HepG2 (cell line): ENCODE results near the gene SERTAD4. TPM values are rescaled to one million over a fixed set of nuclear protein-coding genes. Genes with fewer than 3 reads are reported as not detected.

Source experiments
- ATAC-seq: fragments of 200-7000 bp; cut with Tn5 transposase; 3 replicates; pipeline ENCODE4 v1.9.1; 2020; ENCODE audit warnings: mild to moderate bottlenecking, moderate library complexity
- BruUV-seq: library from RNA; stranded (reverse); fragments of 400-500 nt; replicated peaks from 2 replicates; lab custom pipeline; 2021; lab: Mats Ljungman, UMichigan
- CTCF ChIA-PET: fragments of 300-600 bp; formaldehyde crosslinking; extraction: SDS; loops from one replicate; lab custom pipeline; 2021; ENCODE audit warnings: low total read pairs, inconsistent platforms, low intra/inter-chr PET ratio; lab: Yijun Ruan, JAX
- POLR2A ChIA-PET: fragments of 350-600 bp; sonication (Branson Sonifier 250); formaldehyde crosslinking; loops from one replicate; lab custom pipeline; 2020; ENCODE audit warnings: antibody characterized with exemption, inconsistent platforms; lab: Yijun Ruan, JAX
- DNase-seq: peaks from one replicate; pipeline ENCODE4 v3.0.0-alpha.2; 2015; ENCODE audit warnings: low spot score
- FAIRE-seq: peaks from 3 replicates; lab custom pipeline; 2011; peaks lifted over from hg19 to GRCh38; lab: Jason Lieb, UNC
- H2AFZ ChIP-seq: one replicate; pipeline ENCODE4 v1.6.1; 2011; ENCODE audit warnings: low read length, inconsistent platforms
- H3K27ac ChIP-seq: fragments of 300-600 bp; 3 replicates; pipeline ENCODE4 v1.8.0; 2011; ENCODE audit warnings: mixed run types, mild to moderate bottlenecking, mixed read lengths, low read length, inconsistent platforms; ENCODE audit not compliant: insufficient read depth; ENCODE audit errors: extremely low read length
- H3K27me3 ChIP-seq, 2 experiments: fragments of 200-600 bp in 1 of 2; 2 replicates in 1 of 2; 3 replicates in 1 of 2; pipeline versions ENCODE4 v1.6.0 to v1.8.0; 2011; ENCODE audit warnings: low read length in 2 of 2, mild to moderate bottlenecking in 2 of 2, moderate library complexity in 2 of 2, inconsistent platforms in 1 of 2; ENCODE audit not compliant: insufficient read depth in 2 of 2, control insufficient read depth in 1 of 2
- H3K36me3 ChIP-seq, 2 experiments: fragments of 200-600 bp in 1 of 2; replicated peaks in 1 of 2; 2 replicates in 1 of 2; 3 replicates in 1 of 2; pipeline versions ENCODE4 v1.5.1 to v1.8.0; 2011; ENCODE audit warnings: low read length in 2 of 2, inconsistent platforms in 1 of 2; ENCODE audit not compliant: insufficient read depth in 2 of 2, control insufficient read depth in 1 of 2
- H3K4me1 ChIP-seq: 2 replicates; pipeline ENCODE4 v1.5.1; 2012; ENCODE audit warnings: low read length, inconsistent platforms; ENCODE audit not compliant: insufficient read depth
- H3K4me2 ChIP-seq: 2 replicates; pipeline ENCODE4 v1.6.0; 2011; ENCODE audit warnings: low read depth, low read length, inconsistent platforms
- H3K4me3 ChIP-seq, 3 experiments: fragments of 200-600 bp in 1 of 3; sonication (generic), shearing (Covaris generic) in 1 of 3; replicated peaks in 1 of 3; 2 replicates each; pipeline ENCODE4 v1.5.1; 2011 to 2016; ENCODE audit warnings: low read length in 3 of 3, inconsistent platforms in 2 of 3, low read depth in 2 of 3, mild to moderate bottlenecking in 2 of 3, control low read depth in 1 of 3, mixed read lengths in 1 of 3; ENCODE audit not compliant: insufficient read depth in 1 of 3
- H3K79me2 ChIP-seq: one replicate; pipeline ENCODE4 v1.6.1; 2011; ENCODE audit warnings: low read length, inconsistent platforms; ENCODE audit not compliant: insufficient read depth
- H3K9ac ChIP-seq: 2 replicates; pipeline ENCODE4 v1.6.0; 2011; ENCODE audit warnings: mild to moderate bottlenecking, low read depth, low read length, inconsistent platforms; ENCODE audit not compliant: insufficient read depth
- H3K9me3 ChIP-seq: 2 replicates; pipeline ENCODE4 v1.5.1; 2012; ENCODE audit warnings: mild to moderate bottlenecking, low read length
- H4K20me1 ChIP-seq: 2 replicates; pipeline ENCODE4 v1.6.0; 2011; ENCODE audit warnings: inconsistent platforms, mild to moderate bottlenecking, low read length, moderate library complexity; ENCODE audit not compliant: insufficient read depth
- CENPBD1 ChIP-seq: sonication (generic); formaldehyde crosslinking; IDR thresholded peaks from 2 replicates; pipeline ENCODE4 v1.8.0; 2022; ENCODE audit warnings: missing genetic modification reagents, low read depth, mild to moderate bottlenecking, borderline replicate concordance
- MED8 ChIP-seq: sonication (generic); formaldehyde crosslinking; IDR thresholded peaks from 2 replicates; pipeline ENCODE4 v1.8.1; 2023; ENCODE audit warnings: mild to moderate bottlenecking, missing genetic modification reagents; ENCODE audit not compliant: insufficient replicate concordance
- NFKBIZ ChIP-seq: IDR thresholded peaks from 2 replicates; pipeline ENCODE4 v1.6.1; 2018; ENCODE audit warnings: missing genetic modification reagents, missing compliant biosample characterization
- NFYB ChIP-seq: sonication (generic); formaldehyde crosslinking; IDR thresholded peaks from 2 replicates; pipeline ENCODE4 v1.4.0; 2020; ENCODE audit warnings: missing genetic modification reagents
- SMAD1 ChIP-seq: sonication (generic); formaldehyde crosslinking; IDR thresholded peaks from 2 replicates; pipeline ENCODE4 v1.4.0; 2020; ENCODE audit warnings: missing genetic modification reagents, low read depth, mild to moderate bottlenecking, borderline replicate concordance
- ZNF281 ChIP-seq: sonication (generic); formaldehyde crosslinking; IDR thresholded peaks from 2 replicates; pipeline ENCODE4 v1.4.0; 2020; ENCODE audit warnings: missing genetic modification reagents, borderline replicate concordance
- WGBS: methylation state at CpG from one replicate; pipeline ENCODE4 v1.1.6; 2017; ENCODE audit warnings: low lambda C conversion rate; 5-methylcytosine and 5-hydroxymethylcytosine counted together
- in situ Hi-C: cut with HindIII; loops from 2 replicates; pipeline ENCODE4 v1.10.0; 2017; ENCODE audit warnings: low pct_unique_long_range_greater_than_20kb; ENCODE audit not compliant: extremely low pct_ligation_motif_present
- intact Hi-C: fragments of 100-400 bp; cut with micrococcal nuclease; formaldehyde crosslinking; loops from one replicate; pipeline ENCODE4 v1.10.0; 2022; ENCODE audit not compliant: unreplicated experiment
- polyA plus RNA-seq, 8 experiments: library from polyadenylated mRNA; depleted of rRNA in 3 of 8; stranded (reverse) in 7 of 8; unstranded in 1 of 8; fragments of >200 nt; fragmentation: Illumina TruSeq in 4 of 8; extraction: Trizol in 4 of 8; gene quantifications; 2 replicates each; pipeline versions ENCODE4 v1.2.1 to v1.2.3, GENCODE V29; 2011 to 2016; ENCODE audit warnings: low read depth in 4 of 8, missing spikeins in 1 of 8, mixed read lengths in 1 of 8; ENCODE audit not compliant: insufficient read depth in 1 of 8
- total RNA-seq, 5 experiments: library from RNA; depleted of rRNA; stranded (reverse); fragments of >200 nt; fragmentation: Illumina TruSeq; extraction: Trizol; gene quantifications; 2 replicates each; pipeline ENCODE4 v1.2.3, GENCODE V29; 2016; ENCODE audit warnings: low read depth in 1 of 5

The SERTAD4 gene
- total and polyA plus RNA-seq, 2 of the 13 experiments (the other 11 are each of a cell fraction or from before 2014, with no cell fraction given) = not detected

- no peak for TF ChIP-seq ZNF281 (CRISPR knock-in tag)
- no peak for TF ChIP-seq CENPBD1
- TF ChIP-seq NFYB = no peak
- no peak for TF ChIP-seq NFKBIZ (CRISPR knock-in tag)
- TF ChIP-seq SMAD1 (CRISPR knock-in tag) = no peak
- TF ChIP-seq, all 625 proteins: peak for 0
Measured at GRCh38 chr1:210236840-210237409, 4.3 kb downstream of the SERTAD4 start (continued).

DNA sequence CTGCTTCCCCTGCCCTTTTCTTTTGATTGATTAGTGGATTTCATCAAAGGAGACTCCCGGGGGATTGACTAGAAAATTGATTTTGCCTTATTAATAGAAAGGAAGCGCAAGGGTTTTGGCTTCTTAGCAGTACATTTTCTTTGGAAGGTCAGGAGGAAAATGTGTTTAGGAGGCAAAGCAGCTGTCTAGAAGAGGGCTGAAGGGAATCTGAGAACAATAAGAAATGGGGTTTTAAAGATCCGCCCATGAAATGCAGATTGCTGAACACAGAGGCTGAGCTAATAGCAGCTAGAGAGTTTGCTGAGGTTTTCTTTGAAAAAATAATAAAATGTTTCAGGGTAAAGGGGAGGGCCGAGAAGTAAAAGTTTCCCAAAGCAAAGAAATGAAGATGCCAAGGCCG is 4.9 kb downstream of the SERTAD4 start:
- H3K27ac ChIP-seq = no peak overlapping the region
- no peak for ATAC-seq

More for the DNA sequence above, 4.9 kb downstream of the SERTAD4 start:
- TF ChIP-seq MED8 (CRISPR knock-in tag) = no peak
- no peak overlapping the region for H3K9ac ChIP-seq
- intact Hi-C loops (loop anchor here (10.0 kb wide), 1 partner anchor 77 kb away; no protein-coding TSS in a partner anchor), in situ Hi-C loops (no loop called here)
- no peak overlapping the region for H3K4me2 ChIP-seq
- ChIA-PET POLR2A (no interaction called here), CTCF (no interaction called here)
- H3K27me3 ChIP-seq = peaks cover 4 to 61% of the 10 kb centered on the region in 2 experiments
- DNase-seq (no peak), FAIRE-seq (no peak)
- H3K36me3 ChIP-seq = no peaks in the 10 kb centered on the region
- 9% methylated on average over 5 of the region's 5 CpGs for WGBS
- no TSS peak for BruUV-seq
- H4K20me1 ChIP-seq = no peaks in the 10 kb centered on the region
- H3K79me2 ChIP-seq = no peaks in the 10 kb centered on the region
- no peak overlapping the region for H2AFZ ChIP-seq
- peaks cover 7% of the 10 kb centered on the region; the same call in 1 of the 2 replicates for H3K4me1 ChIP-seq
- no peaks in the 10 kb centered on the region for H3K9me3 ChIP-seq
- H3K4me3 ChIP-seq = no peak overlapping the region
